Stimulated activated naive CD4-positive, alpha-beta T cell treated with Interleukin-2 at 50 U/mL for 16 hours (primary cell): ENCODE results near the gene SLC12A8.

ENCODE experiments used
- DNase-seq: peaks from one replicate; lab custom pipeline; 2025; lab: John Stamatoyannopoulos, UW

SLC12A8 gene

GRCh38 chr3:125214738-125215137 is 2.2 kb upstream of the SLC12A8 start:
- no peak for DNase-seq

- no peak for DNase-seq
Measured at GRCh38 chr3:125213946-125214542, 1.5 kb upstream of the SLC12A8 start.

- no peak for DNase-seq
Measured at GRCh38 chr3:125213364-125213755, 812 bp upstream of the SLC12A8 start.

- DNase-seq = no peak
Measured at GRCh38 chr3:125212091-125212508, 448 bp downstream of the SLC12A8 start.

- DNase-seq = no peak
Measured at GRCh38 chr3:125211523-125212090, 941 bp downstream of the SLC12A8 start.

- DNase-seq = no peak
Measured at GRCh38 chr3:125207949-125208568, 4.5 kb downstream of the SLC12A8 start.

GRCh38 chr3:125207507-125207906 is 5.0 kb downstream of the SLC12A8 start:
- no peak for DNase-seq

GRCh38 chr3:125206934-125207333 is 5.6 kb downstream of the SLC12A8 start:
- DNase-seq = no peak

- DNase-seq = no peak
Measured at GRCh38 chr3:125203731-125204130, 8.8 kb downstream of the SLC12A8 start.

GRCh38 chr3:125202197-125202596 is 10.4 kb downstream of the SLC12A8 start:
- no peak for DNase-seq

- DNase-seq = no peak
Measured at GRCh38 chr3:125200731-125201139, 11.8 kb downstream of the SLC12A8 start.

GRCh38 chr3:125194849-125195601 is 17.5 kb downstream of the SLC12A8 start:
- no peak for DNase-seq

GRCh38 chr3:125194061-125194848 is 18.3 kb downstream of the SLC12A8 start:
- no peak for DNase-seq

GRCh38 chr3:125192190-125193035 is 20.1 kb downstream of the SLC12A8 start:
- no peak for DNase-seq

GRCh38 chr3:125191730-125192129 is 20.8 kb downstream of the SLC12A8 start:
- no peak for DNase-seq

- no peak for DNase-seq
Measured at GRCh38 chr3:125191256-125191655, 21.3 kb downstream of the SLC12A8 start.

- no peak for DNase-seq
Measured at GRCh38 chr3:125190786-125191185, 21.8 kb downstream of the SLC12A8 start.

GRCh38 chr3:125189378-125190165 is 23.0 kb downstream of the SLC12A8 start:
- no peak for DNase-seq

GRCh38 chr3:125188955-125189354 is 23.6 kb downstream of the SLC12A8 start:
- no peak for DNase-seq

- no peak for DNase-seq
Measured at GRCh38 chr3:125187599-125187910, 25.0 kb downstream of the SLC12A8 start.
